ENCODE measurements around the gene DNAH11.
"Not testable (repeated sequence)": the region's sequence is repeated elsewhere in the genome, so short reads cannot be mapped to it uniquely, and the experiment has no call there.

The DNAH11 gene

GRCh38 chr7:21893401-21893800, 350.6 kb downstream of the DNAH11 start:
- DNase-seq, result no peak

GRCh38 chr7:21898265-21898930, 355.6 kb downstream of the DNAH11 start:
- DNase-seq, result peak; percentile 31

GRCh38 chr7:21902240-21902639, 359.4 kb downstream of the DNAH11 start:
- DNase-seq, result no peak

GRCh38 chr7:21903020-21903786, 360.4 kb downstream of the DNAH11 start:
- DNase-seq, result no peak

GRCh38 chr7:21908746-21909145, 365.9 kb downstream of the DNAH11 start:
- DNase-seq, result no peak

GRCh38 chr7:21910253-21910652, 367.4 kb downstream of the DNAH11 start:
- DNase-seq, result no peak

GRCh38 chr7:21911341-21911875, 368.6 kb downstream of the DNAH11 start:
- DNase-seq, result no peak

GRCh38 chr7:21912305-21912704, 369.5 kb downstream of the DNAH11 start:
- DNase-seq, result peak; percentile 48

GRCh38 chr7:21912931-21913780, 370.3 kb downstream of the DNAH11 start:
- DNase-seq, result no peak

- DNase-seq, result no peak
These were observed 371.8 kb downstream of the DNAH11 start for GRCh38 chr7:21914671-21915070.

GRCh38 chr7:21915140-21915539, 372.3 kb downstream of the DNAH11 start:
- no peak for DNase-seq

GRCh38 chr7:21916176-21916575, 373.3 kb downstream of the DNAH11 start:
- DNase-seq, result no peak

GRCh38 chr7:21916629-21917028, 373.8 kb downstream of the DNAH11 start:
- DNase-seq, result no peak

GRCh38 chr7:21918216-21918615, 375.4 kb downstream of the DNAH11 start:
- no peak for DNase-seq

- no peak for DNase-seq
These were observed 378.1 kb downstream of the DNAH11 start for GRCh38 chr7:21920936-21921335.

GRCh38 chr7:21922605-21923004, 379.8 kb downstream of the DNAH11 start:
- no peak for DNase-seq

GRCh38 chr7:21923658-21924057, 380.8 kb downstream of the DNAH11 start:
- DNase-seq, result no peak

- DNase-seq, result no peak
These were observed 383.6 kb downstream of the DNAH11 start for GRCh38 chr7:21926448-21926847.

GRCh38 chr7:21927693-21928092, 384.9 kb downstream of the DNAH11 start:
- no peak for DNase-seq

- not testable (repeated sequence) for DNase-seq
These were observed 390.5 kb downstream of the DNAH11 start for GRCh38 chr7:21933293-21933692.

- DNase-seq, result no peak
These were observed 392.0 kb downstream of the DNAH11 start for GRCh38 chr7:21934808-21935207.

GRCh38 chr7:21938463-21938862, 395.6 kb downstream of the DNAH11 start:
- DNase-seq, result no peak
